PFSK-1 (cell line): ENCODE results near the gene GLOD5.

Experiments used
- FOXP2 ChIP-seq: optimal IDR thresholded peaks from 2 replicates; pipeline ENCODE3; 2011; ENCODE audit warnings: borderline replicate concordance, control low read depth, inconsistent platforms; ENCODE audit not compliant: insufficient read depth; ENCODE audit errors: extremely low read length, extremely low read depth
- POLR2AphosphoS5 ChIP-seq: IDR thresholded peaks from 2 replicates; pipeline ENCODE4 v1.6.1; 2012; ENCODE audit warnings: low read depth, mild to moderate bottlenecking, control low read depth, low read length, moderate library complexity
- SIN3A ChIP-seq: IDR thresholded peaks from 2 replicates; pipeline ENCODE4 v1.6.1; 2012; ENCODE audit warnings: mild to moderate bottlenecking, low read length, moderate library complexity, borderline replicate concordance; ENCODE audit not compliant: insufficient read depth
- TAF1 ChIP-seq: IDR thresholded peaks from 2 replicates; pipeline ENCODE4 v1.6.1; 2012; ENCODE audit warnings: low read length, control low read depth, borderline replicate concordance; ENCODE audit not compliant: insufficient read depth
- TF ChIP-seq, protein P1 (sequence below), 2 experiments: IDR thresholded peaks; 2 replicates each; pipeline versions ENCODE4 v1.6.1 to v1.8.0; 2011 to 2012; ENCODE audit warnings: low read depth in 2 of 2, low read length in 2 of 2, control low read depth in 1 of 2, inconsistent platforms in 1 of 2, mild to moderate bottlenecking in 1 of 2, moderate library complexity in 1 of 2; ENCODE audit not compliant: insufficient read depth in 1 of 2

The GLOD5 gene

DNA sequence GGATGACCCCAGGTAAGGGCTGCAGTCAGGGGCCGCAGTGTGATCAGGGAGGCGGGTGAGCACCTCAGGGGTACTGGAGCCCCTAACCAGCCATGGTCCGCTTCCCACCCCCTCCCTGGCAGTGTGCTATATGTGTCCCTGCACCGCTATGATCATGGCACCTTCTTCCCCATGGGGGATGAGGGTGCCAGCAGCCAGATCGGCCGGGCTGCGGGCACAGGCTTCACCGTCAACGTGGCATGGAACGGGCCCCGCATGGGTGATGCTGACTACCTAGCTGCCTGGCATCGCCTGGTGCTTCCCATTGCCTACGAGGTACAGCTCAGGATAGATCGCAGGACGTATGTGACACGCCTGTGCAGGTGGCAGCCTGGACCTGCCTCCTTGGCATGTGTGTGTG lies 56.6 kb downstream of the GLOD5 start:
- TF ChIP-seq, protein P1, sequence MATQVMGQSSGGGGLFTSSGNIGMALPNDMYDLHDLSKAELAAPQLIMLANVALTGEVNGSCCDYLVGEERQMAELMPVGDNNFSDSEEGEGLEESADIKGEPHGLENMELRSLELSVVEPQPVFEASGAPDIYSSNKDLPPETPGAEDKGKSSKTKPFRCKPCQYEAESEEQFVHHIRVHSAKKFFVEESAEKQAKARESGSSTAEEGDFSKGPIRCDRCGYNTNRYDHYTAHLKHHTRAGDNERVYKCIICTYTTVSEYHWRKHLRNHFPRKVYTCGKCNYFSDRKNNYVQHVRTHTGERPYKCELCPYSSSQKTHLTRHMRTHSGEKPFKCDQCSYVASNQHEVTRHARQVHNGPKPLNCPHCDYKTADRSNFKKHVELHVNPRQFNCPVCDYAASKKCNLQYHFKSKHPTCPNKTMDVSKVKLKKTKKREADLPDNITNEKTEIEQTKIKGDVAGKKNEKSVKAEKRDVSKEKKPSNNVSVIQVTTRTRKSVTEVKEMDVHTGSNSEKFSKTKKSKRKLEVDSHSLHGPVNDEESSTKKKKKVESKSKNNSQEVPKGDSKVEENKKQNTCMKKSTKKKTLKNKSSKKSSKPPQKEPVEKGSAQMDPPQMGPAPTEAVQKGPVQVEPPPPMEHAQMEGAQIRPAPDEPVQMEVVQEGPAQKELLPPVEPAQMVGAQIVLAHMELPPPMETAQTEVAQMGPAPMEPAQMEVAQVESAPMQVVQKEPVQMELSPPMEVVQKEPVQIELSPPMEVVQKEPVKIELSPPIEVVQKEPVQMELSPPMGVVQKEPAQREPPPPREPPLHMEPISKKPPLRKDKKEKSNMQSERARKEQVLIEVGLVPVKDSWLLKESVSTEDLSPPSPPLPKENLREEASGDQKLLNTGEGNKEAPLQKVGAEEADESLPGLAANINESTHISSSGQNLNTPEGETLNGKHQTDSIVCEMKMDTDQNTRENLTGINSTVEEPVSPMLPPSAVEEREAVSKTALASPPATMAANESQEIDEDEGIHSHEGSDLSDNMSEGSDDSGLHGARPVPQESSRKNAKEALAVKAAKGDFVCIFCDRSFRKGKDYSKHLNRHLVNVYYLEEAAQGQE (IDR thresholded peaks at IDR 0.05; ENCODE audit: insufficient read depth in 1 of 2, low read depth in 2 of 2, low read length in 2 of 2) = no peak
- TF ChIP-seq FOXP2 (no peak), TAF1 (no peak), SIN3A (no peak), POLR2AphosphoS5 (no peak)

DNA sequence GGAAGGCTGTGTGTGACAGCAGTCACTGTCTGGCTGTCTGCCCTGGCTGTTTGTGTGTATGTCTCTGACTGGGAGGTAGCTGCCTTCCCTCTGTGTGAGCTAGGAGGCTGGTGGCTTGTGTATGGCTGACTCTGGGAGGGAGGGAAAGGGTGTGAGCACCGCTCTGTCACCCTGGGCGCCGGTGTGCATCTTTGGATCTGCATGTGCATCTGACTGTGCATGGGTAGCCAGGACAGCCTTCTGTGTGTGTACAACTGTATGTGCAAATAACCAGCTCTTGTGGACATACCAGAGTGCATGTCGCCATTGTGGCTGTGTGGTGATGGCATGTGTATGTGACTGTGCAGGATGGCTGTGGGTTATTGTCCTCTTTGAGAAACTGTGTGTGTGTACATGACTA lies 57.3 kb downstream of the GLOD5 start:
- no peak for TF ChIP-seq POLR2AphosphoS5
- TF ChIP-seq TAF1 = no peak
- no peak for TF ChIP-seq SIN3A
- TF ChIP-seq, protein P1 (IDR thresholded peaks at IDR 0.05; ENCODE audit: insufficient read depth in 1 of 2, low read depth in 2 of 2, low read length in 2 of 2) = no peak
- TF ChIP-seq FOXP2 = no peak

DNA sequence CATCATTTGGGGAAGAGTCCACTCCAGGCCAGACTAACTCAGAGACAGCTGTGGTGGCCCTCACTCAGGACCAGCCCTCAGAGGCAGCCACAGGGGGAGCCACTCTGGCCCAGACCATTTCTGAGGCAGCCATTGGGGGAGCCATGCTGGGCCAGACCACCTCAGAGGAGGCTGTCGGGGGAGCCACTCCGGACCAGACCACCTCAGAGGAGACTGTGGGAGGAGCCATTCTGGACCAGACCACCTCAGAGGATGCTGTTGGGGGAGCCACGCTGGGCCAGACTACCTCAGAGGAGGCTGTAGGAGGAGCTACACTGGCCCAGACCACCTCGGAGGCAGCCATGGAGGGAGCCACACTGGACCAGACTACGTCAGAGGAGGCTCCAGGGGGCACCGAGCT lies 61.5 kb downstream of the GLOD5 start:
- TF ChIP-seq POLR2AphosphoS5 (no peak), SIN3A (no peak), TAF1 (no peak), FOXP2 (no peak)
- TF ChIP-seq, protein P1 (IDR thresholded peaks at IDR 0.05; ENCODE audit: insufficient read depth in 1 of 2, low read depth in 2 of 2, low read length in 2 of 2) = no peak
